Activated T-cell treated with anti-CD3 and anti-CD28 coated beads, Interleukin-2, amount 50 U/mL, for 24 hours (primary cell): Measurements from ENCODE around the gene TBX2.

Experiments used
- DNase-seq: peaks from one replicate; pipeline ENCODE4 v3.0.0-alpha.2; 2020
- H3K27ac Mint-ChIP-seq: 2 replicates; pipeline ENCODE4 v1.8.0; 2020; ENCODE audit warnings: mild to moderate bottlenecking, mixed read lengths
- H3K27me3 Mint-ChIP-seq: 2 replicates; pipeline ENCODE4 v1.8.0; 2020; ENCODE audit warnings: mixed read lengths
- H3K36me3 Mint-ChIP-seq: 2 replicates; pipeline ENCODE4 v1.8.0; 2020; ENCODE audit warnings: low read depth, mixed read lengths
- H3K4me1 Mint-ChIP-seq: 2 replicates; pipeline ENCODE4 v1.8.0; 2020; ENCODE audit warnings: low read depth, mixed read lengths
- H3K4me3 Mint-ChIP-seq: 2 replicates; pipeline ENCODE4 v1.8.0; 2020; ENCODE audit warnings: mild to moderate bottlenecking, moderate library complexity, mixed read lengths
- H3K9me3 Mint-ChIP-seq: 2 replicates; pipeline ENCODE4 v1.8.0; 2020; ENCODE audit warnings: mixed read lengths

The TBX2 gene

DNA sequence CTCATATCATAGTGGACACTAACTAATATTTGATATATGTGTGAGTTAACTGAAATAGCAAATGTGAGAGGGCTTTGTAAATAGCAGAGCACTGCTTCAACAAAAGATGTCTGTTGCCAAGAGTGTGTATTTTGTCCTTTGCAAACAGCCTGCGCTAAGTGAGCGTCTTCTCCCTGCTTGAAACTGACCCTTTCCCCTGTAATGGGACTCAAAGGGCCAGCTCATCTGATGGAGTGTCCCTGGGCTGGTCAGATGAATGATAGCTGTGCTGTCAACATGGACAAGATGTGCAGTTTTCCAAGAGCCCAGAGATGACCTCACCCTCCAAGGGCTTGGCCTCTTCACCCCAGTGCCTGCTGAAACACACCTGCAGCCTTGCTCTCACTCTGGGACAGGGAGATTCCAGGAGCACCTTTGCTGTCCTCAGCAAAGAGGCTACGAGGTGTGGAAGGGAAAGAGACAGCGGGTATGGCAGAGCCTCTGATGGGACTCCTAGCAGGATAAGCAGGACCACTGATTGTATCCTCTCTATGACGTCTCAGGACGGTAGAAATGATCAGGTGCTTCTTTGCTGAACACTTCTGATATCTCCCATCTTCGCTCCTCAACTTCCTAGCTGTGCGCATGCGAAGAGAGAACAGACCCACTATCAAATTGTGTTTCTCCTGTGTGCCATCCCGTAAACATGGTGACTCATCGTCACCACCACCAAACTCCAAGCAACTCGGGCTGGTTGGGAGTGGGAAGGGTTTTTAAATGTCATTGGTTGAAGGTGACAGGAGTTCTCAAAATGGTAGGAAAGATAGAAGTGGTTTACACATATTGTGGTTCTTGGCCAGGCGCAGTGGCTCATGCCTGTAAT lies 35.8 kb upstream of the TBX2 start:
- no peak overlapping the region for H3K4me3 Mint-ChIP-seq
- DNase-seq = no peak
- H3K27me3 Mint-ChIP-seq = no peaks in the 10 kb centered on the region
- H3K4me1 Mint-ChIP-seq = no peaks in the 10 kb centered on the region
- H3K9me3 Mint-ChIP-seq = no peaks in the 10 kb centered on the region
- H3K27ac Mint-ChIP-seq = no peak overlapping the region
- no peaks in the 10 kb centered on the region for H3K36me3 Mint-ChIP-seq

- Mint-ChIP-seq H3K9me3 (no peaks in the 10 kb centered on the region), H3K27ac (no peak overlapping the region), H3K4me1 (no peaks in the 10 kb centered on the region), H3K27me3 (no peaks in the 10 kb centered on the region), H3K36me3 (no peaks in the 10 kb centered on the region), H3K4me3 (no peak overlapping the region)
- no peak for DNase-seq
These were observed 35.2 kb upstream of the TBX2 start for GRCh38 chr17:61364463-61364846.

DNA sequence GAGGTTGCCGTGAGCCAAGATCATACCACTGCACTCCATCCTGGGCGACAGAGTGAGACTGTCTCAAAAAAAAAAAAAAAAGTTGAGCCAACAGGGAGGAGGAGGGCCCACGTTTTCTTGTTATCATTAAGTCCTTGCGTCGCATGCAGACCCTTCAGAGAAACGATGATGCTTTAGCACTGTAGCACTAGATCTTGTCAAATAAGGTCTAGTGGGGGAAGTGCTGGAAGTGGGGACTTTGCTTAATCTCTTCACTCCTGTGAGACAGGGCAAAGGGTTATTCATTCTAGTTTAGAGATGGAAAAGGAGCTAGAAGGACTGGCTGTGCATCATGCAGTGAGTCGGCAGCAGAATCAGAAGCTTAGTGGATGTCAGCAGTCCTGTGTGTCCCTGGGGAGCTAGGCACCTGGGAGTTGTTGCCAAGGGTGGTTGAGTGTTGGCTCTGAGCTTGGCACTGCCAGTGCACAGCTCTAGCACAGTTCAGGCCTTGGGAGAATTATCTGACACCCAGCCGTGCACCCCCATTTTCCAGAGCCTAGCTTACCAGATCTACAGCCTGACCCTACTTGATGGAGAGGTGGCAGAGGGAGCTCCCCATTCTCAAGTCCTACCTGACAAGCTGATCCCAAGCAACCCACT lies 33.4 kb upstream of the TBX2 start:
- no peaks in the 10 kb centered on the region for H3K27me3 Mint-ChIP-seq
- DNase-seq = no peak
- no peak overlapping the region for H3K4me3 Mint-ChIP-seq
- H3K4me1 Mint-ChIP-seq = no peaks in the 10 kb centered on the region
- H3K36me3 Mint-ChIP-seq = no peaks in the 10 kb centered on the region
- H3K27ac Mint-ChIP-seq = no peak overlapping the region
- no peaks in the 10 kb centered on the region for H3K9me3 Mint-ChIP-seq

- Mint-ChIP-seq H3K9me3 (no peaks in the 10 kb centered on the region), H3K27me3 (no peaks in the 10 kb centered on the region), H3K4me1 (no peaks in the 10 kb centered on the region), H3K4me3 (no peak overlapping the region), H3K27ac (no peak overlapping the region), H3K36me3 (no peaks in the 10 kb centered on the region)
- DNase-seq = no peak
These were observed 32.8 kb upstream of the TBX2 start for GRCh38 chr17:61366715-61367413.

- no peaks in the 10 kb centered on the region for H3K9me3 Mint-ChIP-seq
- H3K36me3 Mint-ChIP-seq = no peaks in the 10 kb centered on the region
- no peak overlapping the region for H3K27ac Mint-ChIP-seq
- no peaks in the 10 kb centered on the region for H3K27me3 Mint-ChIP-seq
- no peak for DNase-seq
- no peak overlapping the region for H3K4me3 Mint-ChIP-seq
- no peaks in the 10 kb centered on the region for H3K4me1 Mint-ChIP-seq
These were observed 31.4 kb upstream of the TBX2 start for GRCh38 chr17:61368049-61368831.

GRCh38 chr17:61368832-61369450 lies 30.7 kb upstream of the TBX2 start:
- no peak overlapping the region for H3K4me3 Mint-ChIP-seq
- no peaks in the 10 kb centered on the region for H3K36me3 Mint-ChIP-seq
- H3K27ac Mint-ChIP-seq = no peak overlapping the region
- H3K9me3 Mint-ChIP-seq = no peaks in the 10 kb centered on the region
- no peaks in the 10 kb centered on the region for H3K27me3 Mint-ChIP-seq
- no peaks in the 10 kb centered on the region for H3K4me1 Mint-ChIP-seq
- DNase-seq = no peak

DNA sequence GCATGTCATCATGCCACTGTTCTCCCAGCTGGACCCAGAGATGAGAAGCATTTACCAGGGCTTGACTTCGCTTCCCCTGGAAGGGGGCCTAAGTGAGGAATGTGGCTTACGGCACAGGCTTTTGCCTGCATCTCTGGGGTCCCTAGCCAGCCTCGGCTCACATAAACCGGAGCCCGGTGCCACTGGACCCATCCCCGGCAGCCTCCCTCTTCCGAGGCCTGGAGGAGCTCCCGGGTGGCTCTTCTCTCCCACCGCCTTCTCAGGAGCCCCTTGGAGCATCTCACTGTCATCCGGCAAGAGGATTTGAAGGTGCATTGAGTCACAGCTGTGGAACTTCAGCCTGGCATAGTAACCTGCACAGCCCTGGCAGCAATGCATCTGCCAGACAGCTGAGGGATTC lies 29.9 kb upstream of the TBX2 start:
- no peak overlapping the region for H3K27ac Mint-ChIP-seq

DNA sequence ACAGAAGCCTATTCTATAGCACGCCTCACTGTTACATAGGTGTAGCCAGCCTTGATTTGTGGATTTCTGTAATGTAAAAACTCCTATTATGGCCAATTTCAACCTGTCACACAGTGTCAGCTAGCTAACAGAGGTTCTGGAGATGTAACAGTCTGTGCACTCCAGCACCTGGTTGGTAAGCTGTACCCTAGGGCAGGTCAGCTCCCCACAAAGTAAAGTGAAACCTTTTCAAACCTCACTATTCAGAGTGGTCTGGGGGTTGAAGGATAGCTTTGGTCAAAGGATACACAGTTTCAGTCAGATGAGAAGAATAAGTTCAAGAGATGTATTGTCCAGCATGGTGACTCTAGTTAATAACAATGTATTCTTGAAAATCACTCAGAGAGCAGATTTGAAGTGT lies 28.5 kb upstream of the TBX2 start:
- Mint-ChIP-seq H3K4me1 (no peaks in the 10 kb centered on the region), H3K27ac (no peak overlapping the region), H3K4me3 (no peak overlapping the region), H3K9me3 (no peaks in the 10 kb centered on the region), H3K27me3 (no peaks in the 10 kb centered on the region), H3K36me3 (no peaks in the 10 kb centered on the region)
- DNase-seq = no peak

More for the DNA sequence above, 29.9 kb upstream of the TBX2 start:
- Mint-ChIP-seq H3K9me3 (no peaks in the 10 kb centered on the region), H3K36me3 (no peaks in the 10 kb centered on the region), H3K4me1 (no peaks in the 10 kb centered on the region), H3K27me3 (no peaks in the 10 kb centered on the region), H3K4me3 (no peak overlapping the region)
- no peak for DNase-seq

- no peak for DNase-seq
- H3K27ac Mint-ChIP-seq = no peak overlapping the region
- H3K9me3 Mint-ChIP-seq = no peaks in the 10 kb centered on the region
- H3K4me3 Mint-ChIP-seq = no peak overlapping the region
- H3K36me3 Mint-ChIP-seq = no peaks in the 10 kb centered on the region
- H3K4me1 Mint-ChIP-seq = no peaks in the 10 kb centered on the region
- H3K27me3 Mint-ChIP-seq = no peaks in the 10 kb centered on the region
These were observed 28.0 kb upstream of the TBX2 start for GRCh38 chr17:61371606-61372005.

DNA sequence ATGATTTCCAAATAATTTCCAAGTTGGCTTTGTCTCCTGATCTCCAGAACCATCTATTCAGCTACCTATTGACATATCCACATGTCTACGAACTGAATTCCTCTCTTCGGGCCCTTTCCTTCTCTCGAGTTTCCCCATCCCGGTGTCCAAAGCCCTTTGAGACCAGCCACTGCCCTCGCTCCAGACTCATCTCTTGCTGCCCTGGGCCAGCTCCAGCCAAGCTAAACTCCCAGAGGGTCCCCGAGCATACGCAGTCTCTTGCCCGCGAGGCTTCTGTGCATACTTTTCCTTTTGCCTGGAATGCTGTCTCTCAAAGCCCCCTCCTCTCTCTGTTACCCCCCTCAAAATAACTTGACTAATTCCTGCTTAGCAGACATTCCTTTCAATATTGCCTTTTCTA lies 27.2 kb upstream of the TBX2 start:
- Mint-ChIP-seq H3K4me1 (no peaks in the 10 kb centered on the region), H3K4me3 (no peak overlapping the region), H3K27ac (no peak overlapping the region), H3K36me3 (no peaks in the 10 kb centered on the region), H3K27me3 (no peaks in the 10 kb centered on the region), H3K9me3 (no peaks in the 10 kb centered on the region)
- DNase-seq = no peak

GRCh38 chr17:61376931-61377838 lies 22.5 kb upstream of the TBX2 start:
- H3K4me1 Mint-ChIP-seq = no peaks in the 10 kb centered on the region
- no peaks in the 10 kb centered on the region for H3K36me3 Mint-ChIP-seq

DNA sequence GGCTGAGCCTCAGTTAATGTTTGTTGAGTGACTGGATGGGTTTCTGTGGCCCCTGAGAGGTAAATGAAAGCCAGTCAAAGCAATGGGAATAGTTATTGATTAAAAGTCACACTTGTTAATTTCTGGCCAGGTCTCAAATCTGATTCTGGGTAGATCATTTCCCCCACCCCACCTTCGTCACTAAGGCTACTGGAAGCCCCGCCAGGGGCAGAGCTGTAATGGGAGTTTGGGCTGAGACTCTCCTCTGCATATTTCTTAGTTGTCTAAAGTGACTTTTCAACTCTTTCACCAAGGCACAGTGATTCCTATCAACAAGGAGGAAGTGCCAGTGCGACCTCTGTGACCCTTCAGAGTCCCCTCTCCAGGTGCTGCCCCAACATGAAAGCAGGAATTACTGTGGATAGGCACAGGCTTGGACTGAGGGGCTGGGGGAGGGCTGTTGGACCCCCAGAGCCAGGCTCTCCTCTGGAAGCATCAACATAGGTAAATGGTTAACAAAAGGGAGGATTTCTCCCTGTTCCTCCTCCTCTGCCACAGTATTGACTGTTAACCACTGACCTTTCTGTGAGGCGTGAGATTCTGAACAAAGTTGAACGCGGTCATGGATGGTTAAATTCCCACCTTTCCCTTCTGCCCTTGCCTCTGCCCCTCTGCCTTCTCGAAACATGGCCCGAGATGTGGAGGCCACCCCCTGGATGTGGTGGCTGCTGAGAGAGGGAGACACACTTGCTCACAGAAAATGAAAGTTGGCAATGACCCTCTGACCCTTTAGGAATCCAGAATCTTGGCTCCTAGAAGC lies 20.8 kb upstream of the TBX2 start:
- Mint-ChIP-seq H3K4me3 (no peak overlapping the region), H3K27me3 (no peaks in the 10 kb centered on the region), H3K27ac (no peak overlapping the region), H3K4me1 (no peaks in the 10 kb centered on the region), H3K36me3 (no peaks in the 10 kb centered on the region), H3K9me3 (no peaks in the 10 kb centered on the region)
- DNase-seq = no peak

More at GRCh38 chr17:61376931-61377838, 22.5 kb upstream of the TBX2 start:
- DNase-seq = no peak
- Mint-ChIP-seq H3K27me3 (no peaks in the 10 kb centered on the region), H3K9me3 (no peaks in the 10 kb centered on the region), H3K4me3 (no peak overlapping the region), H3K27ac (no peak overlapping the region)
